SK-N-MC (cell line): ENCODE measurements around the gene SIN3A.
A peak's percentile ranks its signal among the peaks of the same experiment; 100 is the strongest.
"Not testable (repeated sequence)": the region's sequence is repeated elsewhere in the genome, so short reads cannot be mapped to it uniquely, and the experiment has no call there.

Experiments used
- DNase-seq: peaks from one replicate; pipeline ENCODE4 v3.0.0-alpha.2; 2011; ENCODE audit warnings: low read depth, low spot score
- H3K27ac ChIP-seq: fragments of 200-600 bp; sonication (generic); 2 replicates; pipeline ENCODE4 v1.5.1; 2016; ENCODE audit warnings: mixed run types
- H3K36me3 ChIP-seq: fragments of 200-600 bp; sonication (generic); 2 replicates; pipeline ENCODE4 v1.6.1; 2017; ENCODE audit warnings: antibody characterized with exemption, low read length, mixed read lengths; ENCODE audit not compliant: insufficient read depth
- H3K4me3 ChIP-seq: fragments of 200-600 bp; sonication (generic); 2 replicates; pipeline ENCODE4 v1.5.1; 2016
- H3K9ac ChIP-seq: fragments of 200-600 bp; sonication (generic); 2 replicates; pipeline ENCODE4 v1.8.0; 2017; ENCODE audit warnings: mixed run types, mixed read lengths; ENCODE audit not compliant: insufficient read length
- H3K9me3 ChIP-seq: fragments of 200-600 bp; sonication (generic); 2 replicates; pipeline ENCODE4 v1.6.1; 2017; ENCODE audit warnings: low read depth, mild to moderate bottlenecking, antibody characterized with exemption, low read length, moderate library complexity, mixed read lengths
- EZH2 ChIP-seq: fragments of 200-600 bp; sonication (generic); IDR thresholded peaks from one replicate; pipeline ENCODE4 v1.6.1; 2017; ENCODE audit warnings: antibody characterized with exemption
- FOXP2 ChIP-seq: optimal IDR thresholded peaks from 2 replicates; pipeline ENCODE3; 2011; ENCODE audit warnings: mild to moderate bottlenecking, moderate library complexity; ENCODE audit not compliant: insufficient read depth; ENCODE audit errors: extremely low read length, control extremely low read depth
- POLR2AphosphoS5 ChIP-seq: IDR thresholded peaks from 2 replicates; pipeline ENCODE4 v1.6.1; 2012; ENCODE audit warnings: mild to moderate bottlenecking, low read depth, low read length, borderline replicate concordance

Gene SIN3A

DNA sequence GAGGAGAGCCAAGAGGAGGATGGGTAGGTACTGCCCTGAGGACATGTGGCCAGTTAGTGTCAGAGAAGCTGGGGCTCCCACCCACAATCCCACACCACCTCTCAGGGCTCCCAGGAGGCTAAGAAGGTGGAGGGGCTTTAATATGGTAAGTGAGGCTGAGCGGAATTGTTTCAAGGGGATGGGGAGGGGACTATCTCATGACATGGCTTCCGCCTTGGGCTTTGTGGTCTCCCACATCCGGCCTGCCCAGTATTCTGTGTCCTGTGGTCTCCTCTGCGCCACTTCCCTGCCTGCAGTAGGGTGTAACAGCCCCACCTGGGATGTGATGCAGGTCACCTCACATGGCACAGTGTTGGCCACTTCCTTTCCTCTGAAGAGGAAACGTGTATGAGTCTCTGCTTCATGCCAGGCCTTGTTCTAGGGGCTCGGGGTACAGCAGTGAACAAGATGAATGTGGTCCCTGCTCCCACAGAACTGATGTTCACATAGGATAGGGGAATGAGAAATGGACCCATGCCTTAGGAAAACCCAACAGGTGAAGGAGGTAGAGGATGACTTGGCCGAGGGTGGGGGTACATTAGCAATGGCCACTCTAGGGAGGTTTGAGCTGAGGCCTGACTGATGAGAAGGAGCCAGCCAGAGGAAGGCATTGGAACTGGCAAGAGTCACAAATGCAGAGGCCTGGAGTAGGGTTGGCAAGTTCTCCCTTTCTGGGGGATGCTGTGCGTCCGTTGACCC lies 101.5 kb downstream of the SIN3A start:
- TF ChIP-seq EZH2: no peak
- no peak for TF ChIP-seq FOXP2
- TF ChIP-seq POLR2AphosphoS5: no peak
- no peaks in the 10 kb centered on the region for H3K36me3 ChIP-seq

DNA sequence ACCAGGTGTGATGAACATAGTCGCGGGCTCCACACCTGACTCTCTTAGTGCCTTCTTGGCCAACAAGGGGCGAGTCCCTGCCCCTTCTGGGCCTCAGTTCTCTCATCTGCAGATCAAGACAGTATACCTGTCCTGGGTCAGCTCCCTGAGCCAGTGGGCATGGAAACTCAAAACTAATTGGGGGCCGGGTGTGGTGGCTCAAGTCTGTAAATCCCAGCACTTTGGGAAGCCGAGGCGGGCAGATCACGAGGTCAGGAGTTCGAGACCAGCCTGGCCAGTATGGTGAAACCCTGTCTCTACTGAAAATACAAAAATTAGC lies 102.2 kb downstream of the SIN3A start:
- DNase-seq, H3K9me3 ChIP-seq, H3K27ac ChIP-seq, H3K4me3 ChIP-seq, H3K9ac ChIP-seq, H3K36me3 ChIP-seq: not testable (repeated sequence)

More for the DNA sequence above, 101.5 kb downstream of the SIN3A start:
- Histone ChIP-seq H3K4me3 (no peak overlapping the region), H3K27ac (no peak overlapping the region), H3K9ac (no peak overlapping the region), H3K9me3 (no peaks in the 10 kb centered on the region)
- DNase-seq: no peak

DNA sequence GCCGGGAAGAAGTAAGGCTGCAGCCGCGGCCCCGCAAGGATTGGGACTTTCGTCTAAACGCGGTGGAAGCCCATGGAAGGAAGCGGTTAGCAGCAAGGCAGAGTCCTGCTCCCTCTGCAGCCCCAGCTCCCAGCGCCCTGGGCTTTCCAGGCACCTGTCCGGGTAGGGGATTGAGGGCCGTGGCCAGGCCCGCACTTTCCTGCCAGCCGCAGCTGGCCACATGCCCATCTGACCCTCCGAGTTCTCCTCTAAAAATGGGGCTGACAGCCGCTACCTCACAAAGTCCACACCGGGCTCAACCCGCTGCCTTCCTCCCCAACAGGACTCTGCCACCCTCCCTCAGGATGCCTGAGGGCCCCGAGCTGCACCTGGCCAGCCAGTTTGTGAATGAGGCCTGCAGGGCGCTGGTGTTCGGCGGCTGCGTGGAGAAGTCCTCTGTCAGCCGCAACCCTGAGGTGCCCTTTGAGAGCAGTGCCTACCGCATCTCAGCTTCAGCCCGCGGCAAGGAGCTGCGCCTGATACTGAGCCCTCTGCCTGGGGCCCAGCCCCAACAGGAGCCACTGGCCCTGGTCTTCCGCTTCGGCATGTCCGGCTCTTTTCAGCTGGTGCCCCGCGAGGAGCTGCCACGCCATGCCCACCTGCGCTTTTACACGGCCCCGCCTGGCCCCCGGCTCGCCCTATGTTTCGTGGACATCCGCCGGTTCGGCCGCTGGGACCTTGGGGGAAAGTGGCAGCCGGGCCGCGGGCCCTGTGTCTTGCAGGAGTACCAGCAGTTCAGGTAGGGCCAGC lies 102.7 kb downstream of the SIN3A start:
- H3K4me3 ChIP-seq: peak overlapping the region; percentile 92
- no peak overlapping the region for H3K27ac ChIP-seq
- no peak for DNase-seq
- no peaks in the 10 kb centered on the region for H3K36me3 ChIP-seq
- H3K9ac ChIP-seq: peak overlapping the region; percentile 80
- TF ChIP-seq EZH2 (no peak), POLR2AphosphoS5 (no peak), FOXP2 (no peak)
- H3K9me3 ChIP-seq: no peaks in the 10 kb centered on the region

DNA sequence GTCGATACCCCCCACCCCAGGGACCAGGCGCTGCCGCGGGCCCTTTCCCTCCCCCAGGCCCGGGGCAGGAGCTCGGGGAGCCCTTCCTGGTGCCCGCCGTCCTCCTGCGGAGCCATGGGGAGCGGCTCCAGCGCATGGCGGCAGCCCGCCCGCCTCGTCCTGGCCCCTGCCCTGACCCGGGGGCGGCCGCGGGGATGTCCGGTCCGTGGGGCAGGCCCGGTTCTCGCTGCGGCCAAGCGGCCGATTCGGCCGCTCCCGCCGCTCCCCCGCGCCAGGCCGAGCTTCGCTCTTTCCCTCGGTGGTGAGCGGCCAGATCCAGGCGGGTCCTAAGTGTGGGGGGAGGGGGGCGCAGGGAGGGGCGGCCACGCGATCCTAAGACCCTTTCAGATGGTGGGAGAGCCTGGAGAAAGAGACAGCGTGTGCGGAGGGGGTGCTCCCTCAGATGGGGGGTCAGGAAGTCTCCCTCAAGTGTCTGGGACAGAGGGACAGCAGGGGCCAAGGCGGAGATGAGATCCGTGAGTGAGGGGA lies 103.4 kb downstream of the SIN3A start:
- H3K9ac ChIP-seq: peak overlapping the region; percentile 80
- H3K27ac ChIP-seq: no peak overlapping the region
- H3K9me3 ChIP-seq: no peaks in the 10 kb centered on the region
- H3K4me3 ChIP-seq: peak overlapping the region; percentile 92
- no peaks in the 10 kb centered on the region for H3K36me3 ChIP-seq
- no peak for DNase-seq
- no peak for TF ChIP-seq POLR2AphosphoS5

DNA sequence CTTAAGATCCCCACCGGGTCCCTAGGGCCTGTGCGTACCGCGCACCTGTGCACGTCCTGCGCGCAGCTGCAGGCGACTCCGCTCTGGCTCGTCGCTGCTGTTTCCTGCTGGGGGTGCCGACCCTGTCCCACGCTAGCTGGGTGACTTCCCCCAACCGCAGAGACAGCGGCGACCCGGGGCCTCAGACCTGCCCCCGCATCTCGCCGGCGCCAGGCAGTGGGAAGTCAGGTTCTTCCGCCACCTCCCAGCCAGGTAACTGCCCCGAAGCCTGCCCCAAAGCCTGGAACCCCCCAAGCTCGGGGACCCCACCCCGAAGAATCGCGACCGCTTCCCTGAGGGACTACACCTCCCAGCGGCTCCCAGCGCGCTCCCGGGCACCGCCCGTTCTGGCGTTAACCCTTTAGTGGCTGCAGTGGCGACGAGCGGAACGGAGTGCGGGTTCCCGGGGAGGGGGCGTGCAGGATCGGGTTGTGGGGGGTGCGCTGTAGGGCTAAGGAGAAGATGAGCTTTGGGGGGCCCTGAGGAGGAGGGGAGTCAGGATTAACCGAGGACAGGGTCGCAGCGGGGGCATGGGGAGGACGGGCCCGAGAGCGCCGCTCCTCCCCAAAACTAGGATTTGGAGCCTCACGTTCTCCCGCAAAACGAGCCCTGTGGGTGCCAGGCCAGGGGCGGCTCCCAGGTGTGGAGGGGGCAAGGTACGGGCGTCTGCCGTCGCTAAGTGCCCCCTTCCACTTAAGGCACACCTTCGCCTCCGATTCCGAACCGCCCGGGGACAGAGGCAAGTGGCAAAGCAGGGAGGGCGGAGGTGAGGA lies 104.1 kb downstream of the SIN3A start:
- peak overlapping the region; percentile 80 for H3K9ac ChIP-seq
- no peak for DNase-seq
- H3K27ac ChIP-seq: no peak overlapping the region
- H3K36me3 ChIP-seq: no peaks in the 10 kb centered on the region
- TF ChIP-seq EZH2: no peak
- TF ChIP-seq POLR2AphosphoS5: no peak
- TF ChIP-seq FOXP2: no peak
- H3K9me3 ChIP-seq: no peaks in the 10 kb centered on the region
- peak overlapping the region; percentile 92 for H3K4me3 ChIP-seq

DNA sequence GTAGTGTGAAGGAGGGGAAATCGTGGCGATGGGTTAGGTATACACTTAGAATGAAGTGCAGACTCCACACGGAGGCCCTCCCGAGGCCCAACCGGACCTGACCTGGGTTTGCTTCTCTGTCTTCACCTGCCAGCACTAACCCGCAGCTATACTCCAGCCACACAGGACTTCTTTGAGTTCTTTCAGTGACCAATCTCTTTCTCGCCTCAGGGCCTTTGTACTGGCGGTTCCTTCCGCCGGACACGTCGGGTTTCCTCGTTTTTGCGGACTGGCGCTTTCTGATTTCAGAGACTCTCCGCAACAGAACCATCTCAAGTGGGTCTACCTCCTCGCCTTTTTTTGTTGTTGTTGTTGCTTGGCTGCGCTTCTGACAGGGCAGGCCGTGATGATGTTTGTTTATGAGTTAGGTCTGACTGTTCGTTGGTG lies 104.7 kb downstream of the SIN3A start, which contains the start of gene NEIL1:
TSS of gene NEIL1 (plus strand) at position 244 of the 426 bp plus-strand sequence. CDS start 1,867 bp downstream, outside the sequence.
- TF ChIP-seq FOXP2: no peak
- no peak for TF ChIP-seq POLR2AphosphoS5
- DNase-seq: no peak

DNA sequence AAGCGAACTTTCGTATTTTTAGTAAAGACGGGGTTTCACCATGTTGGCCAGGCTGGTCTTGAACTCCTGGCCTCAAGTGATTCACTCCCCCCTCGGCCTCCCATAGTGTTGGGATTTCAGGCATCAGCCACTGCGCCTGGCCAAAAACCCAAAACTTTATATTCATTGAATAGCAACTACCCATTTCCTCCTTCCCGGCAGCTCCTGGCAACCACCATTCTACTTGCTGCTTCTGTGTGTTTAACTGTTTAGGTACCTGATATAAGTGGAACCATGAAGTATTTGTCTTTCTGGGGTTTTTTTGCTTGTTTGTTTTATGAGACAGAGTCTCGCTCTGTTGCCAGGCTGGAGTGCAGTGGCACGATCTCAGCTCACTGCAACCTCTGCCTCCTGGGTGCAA lies 107.5 kb downstream of the SIN3A start:
- not testable (repeated sequence) for DNase-seq, H3K9ac ChIP-seq, H3K27ac ChIP-seq, H3K9me3 ChIP-seq, H3K4me3 ChIP-seq
- H3K36me3 ChIP-seq: peaks cover 10% of the 10 kb centered on the region; the same call in 1 of the 2 replicates

More for the DNA sequence above, 104.7 kb downstream of the SIN3A start, which contains the start of gene NEIL1:
- peak within 1 kb of the TSS; percentile 92 for H3K4me3 ChIP-seq
- no peaks in the 10 kb centered on the region for H3K9me3 ChIP-seq
- peak within 1 kb of the TSS; percentile 80 for H3K9ac ChIP-seq
- no peak within 1 kb of the TSS for H3K27ac ChIP-seq
- no peaks in the 10 kb centered on the region for H3K36me3 ChIP-seq

DNA sequence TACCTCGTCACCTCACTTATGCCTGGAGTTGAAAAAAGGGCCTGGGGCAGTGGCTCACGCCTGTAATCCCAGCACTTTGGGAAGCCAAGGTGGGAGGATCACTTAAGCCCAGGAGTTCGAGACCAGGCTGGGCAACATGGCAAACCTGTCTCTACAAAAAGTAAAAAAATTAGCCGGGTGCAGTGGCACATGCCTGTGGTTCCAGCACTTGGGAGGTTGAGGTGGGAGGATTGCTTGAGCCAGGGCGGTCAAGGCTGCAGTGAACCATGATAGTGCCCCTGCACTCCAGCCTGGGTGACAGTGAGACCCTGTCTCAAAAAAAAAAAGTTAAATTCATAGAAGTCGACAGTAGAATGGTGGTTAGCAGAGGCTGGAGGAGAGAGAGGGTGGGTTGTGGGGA lies 109.3 kb downstream of the SIN3A start:
- Histone ChIP-seq H3K36me3 (peaks cover 10% of the 10 kb centered on the region; the same call in 1 of the 2 replicates), H3K27ac (no peak overlapping the region), H3K9ac (no peak overlapping the region), H3K9me3 (no peaks in the 10 kb centered on the region), H3K4me3 (no peak overlapping the region)
- DNase-seq: no peak
- no peak for TF ChIP-seq FOXP2
- TF ChIP-seq EZH2: no peak
- TF ChIP-seq POLR2AphosphoS5: no peak
